LoVo (cell line): Measurements from ENCODE around the gene MLLT1.

ENCODE experiments used
- DNase-seq: peaks from one replicate; pipeline ENCODE4 v3.0.0-alpha.2; 2016; ENCODE audit warnings: low spot score

MLLT1 gene

GRCh38 chr19:6234527-6234926 lies 45.2 kb downstream of the MLLT1 start:
- DNase-seq = no peak

- no peak for DNase-seq
Measured at GRCh38 chr19:6233827-6234511, 45.8 kb downstream of the MLLT1 start.

DNA sequence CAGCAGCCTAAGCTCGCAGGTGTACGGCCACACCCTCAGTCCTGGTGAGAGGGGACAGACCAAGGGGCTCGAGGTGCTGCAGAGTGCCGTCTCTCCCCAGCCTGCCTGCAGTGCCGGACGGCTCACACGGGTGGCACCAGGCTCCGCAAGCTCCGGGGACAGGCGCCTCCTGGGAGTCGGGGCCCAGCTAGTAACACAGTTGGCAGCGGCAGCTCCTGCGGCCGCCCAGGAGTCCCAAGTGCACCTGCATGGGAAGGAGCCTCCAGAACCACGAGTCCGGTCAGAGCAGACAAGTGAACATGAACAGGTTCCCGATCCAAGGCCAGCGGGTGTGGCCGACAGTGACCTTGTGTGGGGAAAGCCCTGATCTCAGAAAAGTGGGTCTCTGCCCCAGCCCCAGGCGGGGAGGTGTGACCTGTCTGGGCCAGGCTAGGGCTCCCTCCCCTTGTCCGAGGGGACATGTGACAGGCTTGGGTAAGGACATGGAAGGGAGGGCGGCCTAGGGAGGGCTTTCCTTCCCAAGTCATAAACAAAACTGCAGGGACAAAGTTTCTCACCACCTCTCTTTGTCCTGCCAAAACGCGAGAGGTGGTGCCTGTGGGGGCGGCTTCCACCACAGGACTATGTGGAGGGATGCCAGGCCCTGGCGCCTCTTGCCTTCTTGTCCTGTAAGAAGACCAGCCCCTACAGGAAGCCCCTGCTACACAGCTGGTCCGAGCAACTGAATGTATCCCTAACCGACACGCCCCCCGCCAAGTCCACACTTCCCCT lies 46.5 kb downstream of the MLLT1 start:
- DNase-seq = no peak

DNA sequence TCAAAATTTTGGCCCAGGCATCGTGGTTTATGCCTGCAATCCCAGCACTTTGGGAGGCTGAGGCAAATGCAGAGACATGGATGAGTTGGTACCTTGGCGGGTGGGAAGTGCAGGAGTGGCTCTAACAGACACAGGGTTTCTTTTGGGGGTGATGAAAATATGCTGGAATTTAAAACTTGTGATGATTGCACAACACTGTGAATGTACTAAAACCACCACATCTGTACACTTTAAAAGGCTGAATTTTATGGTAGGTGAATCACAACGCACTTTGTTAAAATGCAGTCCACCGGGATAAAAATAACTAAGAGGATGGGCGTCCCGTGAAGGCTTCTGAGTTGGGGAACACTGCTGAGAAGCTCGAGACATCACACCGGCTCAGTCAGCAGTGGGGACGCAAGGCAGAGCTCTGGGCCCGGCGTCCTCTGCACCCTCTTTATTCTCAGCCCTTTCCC lies 47.1 kb downstream of the MLLT1 start:
- peak; percentile 1 for DNase-seq

GRCh38 chr19:6230991-6231448 lies 48.8 kb downstream of the MLLT1 start:
- DNase-seq = no peak

DNA sequence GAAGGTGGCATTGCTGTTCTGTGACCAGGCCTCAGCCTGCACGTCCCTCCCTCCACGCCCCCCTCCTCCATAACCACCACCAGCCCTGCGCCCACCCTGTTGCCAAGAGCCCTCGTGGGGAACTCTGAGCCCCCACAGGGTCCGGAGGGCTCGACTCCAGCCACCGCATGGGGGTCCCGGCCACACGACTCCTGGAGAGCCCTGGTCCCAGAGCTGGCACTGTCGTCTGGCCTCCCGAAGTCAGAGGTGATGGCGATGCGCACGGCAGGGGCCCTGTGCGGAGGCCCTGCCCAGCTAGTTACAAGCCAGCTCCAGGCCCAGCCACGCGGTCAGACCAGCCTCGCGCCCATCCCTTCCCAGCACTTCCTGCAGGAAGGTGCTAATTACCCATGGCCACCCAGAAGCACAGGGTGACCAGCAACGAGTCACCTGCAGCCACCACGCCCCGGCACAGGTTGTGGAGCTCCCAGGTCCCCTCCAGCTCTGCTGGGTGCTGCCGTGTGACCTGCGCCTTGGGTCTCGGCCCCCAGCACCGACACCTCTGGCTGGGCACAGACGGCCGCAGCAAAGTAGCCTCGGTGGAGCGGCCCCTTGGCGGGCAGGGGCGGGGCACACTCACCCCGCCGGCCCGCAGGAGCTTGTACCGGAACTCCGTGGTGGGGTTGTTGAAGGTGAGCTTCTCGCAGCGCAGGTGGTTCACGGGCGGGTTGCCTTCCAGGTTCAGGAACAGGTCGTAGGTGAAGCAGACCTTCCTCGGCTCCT lies 49.6 kb downstream of the MLLT1 start:
- no peak for DNase-seq

DNA sequence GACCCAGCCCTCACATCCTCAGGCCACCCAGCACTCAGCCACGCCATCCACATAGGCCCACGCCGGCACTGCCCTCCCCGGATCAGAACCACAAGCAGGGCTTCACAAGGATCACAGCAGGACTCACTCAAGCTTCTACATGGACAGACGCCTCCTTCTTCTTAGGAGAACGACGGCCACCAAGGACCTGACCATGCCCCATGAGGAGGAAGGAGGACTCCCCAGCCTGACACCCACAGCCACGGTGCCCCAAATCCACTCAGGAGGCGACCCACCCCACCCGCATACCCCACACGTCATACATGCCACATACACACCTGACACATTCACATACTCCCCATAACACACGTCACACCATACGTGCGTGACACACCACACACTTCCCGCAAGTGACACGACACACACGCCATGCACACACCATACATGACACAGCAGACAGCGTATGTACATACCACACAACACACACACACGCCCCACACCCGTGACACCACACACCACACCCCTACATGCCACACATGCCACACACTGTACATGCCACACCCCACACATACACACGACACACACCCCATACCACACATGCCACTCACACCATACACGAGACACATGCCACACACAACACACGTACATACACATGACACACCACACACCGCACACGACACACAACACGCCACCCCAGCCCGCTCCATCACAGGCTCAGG lies 50.4 kb downstream of the MLLT1 start:
- DNase-seq = no peak

DNA sequence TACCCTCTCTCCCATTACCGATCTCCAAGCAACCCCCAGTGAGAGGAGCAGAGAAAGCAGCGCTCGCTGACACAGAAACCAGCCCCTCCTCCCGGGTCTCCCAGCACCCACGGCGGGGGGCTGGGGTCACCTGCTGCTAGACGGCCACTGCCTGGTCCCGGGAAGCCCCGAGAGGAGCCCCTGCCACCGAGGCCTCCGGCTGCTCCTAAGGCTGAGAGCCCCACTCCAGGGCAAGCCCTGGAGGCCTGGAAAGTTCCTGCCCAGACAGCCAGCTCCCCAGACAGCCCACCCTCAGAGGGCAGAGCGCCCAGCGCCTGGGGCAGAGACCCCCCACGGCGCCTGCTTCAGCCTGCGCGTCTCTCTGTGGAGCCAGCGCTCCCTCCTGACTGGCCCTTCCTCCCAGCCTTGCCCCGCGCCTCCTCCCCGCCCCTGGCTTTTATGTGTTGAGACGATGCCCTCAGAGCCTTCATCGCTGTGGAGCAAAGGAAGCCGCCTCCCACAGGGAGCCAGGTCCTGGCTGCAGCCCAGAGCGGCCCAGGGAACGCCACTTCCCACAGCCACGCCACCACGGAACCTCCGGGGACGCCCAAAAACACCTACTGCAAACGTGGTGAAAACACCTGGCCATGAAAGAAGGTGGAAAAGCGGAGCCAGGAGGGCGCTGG lies 51.1 kb downstream of the MLLT1 start:
- DNase-seq = no peak

DNA sequence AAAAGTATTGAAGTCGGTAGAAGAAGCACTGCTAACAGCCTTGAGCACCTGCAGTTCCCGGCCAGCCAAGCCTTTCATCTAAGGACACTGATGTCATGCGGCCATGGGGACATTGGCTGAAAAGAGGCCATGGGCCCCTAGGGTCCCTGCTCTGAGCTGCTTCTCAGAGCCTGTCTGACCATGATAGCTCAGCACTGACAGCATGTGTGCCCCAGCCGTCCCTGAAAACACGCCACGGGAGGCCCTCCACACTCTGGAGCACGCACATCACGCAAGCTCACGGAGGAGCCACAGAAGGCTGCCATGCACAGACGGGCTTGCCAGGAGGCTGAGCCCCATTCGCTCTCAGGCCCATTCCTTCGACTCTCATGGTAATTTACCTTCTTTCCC lies 51.8 kb downstream of the MLLT1 start:
- DNase-seq = no peak

DNA sequence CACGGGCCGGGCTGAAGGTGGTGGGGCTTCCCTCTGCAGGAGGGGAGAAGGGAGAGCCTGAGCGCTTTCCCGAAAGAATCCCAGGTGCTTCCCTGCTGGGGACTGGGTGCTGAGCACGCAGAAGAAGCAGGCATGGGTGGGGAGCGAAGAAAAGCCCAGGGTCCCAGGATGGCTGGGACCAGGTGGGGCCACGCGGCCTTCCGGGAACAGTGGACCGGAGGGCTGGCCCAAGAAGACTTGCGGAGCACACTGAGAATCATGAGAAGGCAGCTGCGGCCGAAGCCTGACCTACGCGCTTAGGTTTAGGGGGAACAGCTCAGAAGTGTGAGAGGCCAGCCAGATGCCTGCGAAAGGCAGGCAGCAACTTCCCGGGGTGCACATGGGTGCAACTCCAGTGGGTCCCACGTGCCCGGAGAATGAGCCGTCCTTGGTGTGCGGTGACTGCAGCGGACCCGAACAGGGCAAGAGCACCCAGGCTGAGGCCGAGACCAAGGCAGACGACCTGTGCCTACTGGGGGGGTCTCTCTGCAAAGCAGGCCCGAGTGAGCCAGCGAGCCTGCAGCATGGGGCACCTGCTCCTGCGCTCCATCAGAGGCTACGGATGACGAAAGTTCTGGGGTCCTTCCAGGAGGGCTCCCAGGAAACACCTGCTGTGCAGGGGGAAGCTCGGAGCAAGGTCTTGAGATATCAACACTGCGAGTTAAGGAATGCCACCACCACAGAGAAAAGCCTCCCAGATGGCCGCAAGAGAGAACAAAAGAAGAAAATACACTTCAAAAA lies 52.4 kb downstream of the MLLT1 start:
- DNase-seq = no peak

GRCh38 chr19:6226444-6227155 lies 53.2 kb downstream of the MLLT1 start:
- no peak for DNase-seq

DNA sequence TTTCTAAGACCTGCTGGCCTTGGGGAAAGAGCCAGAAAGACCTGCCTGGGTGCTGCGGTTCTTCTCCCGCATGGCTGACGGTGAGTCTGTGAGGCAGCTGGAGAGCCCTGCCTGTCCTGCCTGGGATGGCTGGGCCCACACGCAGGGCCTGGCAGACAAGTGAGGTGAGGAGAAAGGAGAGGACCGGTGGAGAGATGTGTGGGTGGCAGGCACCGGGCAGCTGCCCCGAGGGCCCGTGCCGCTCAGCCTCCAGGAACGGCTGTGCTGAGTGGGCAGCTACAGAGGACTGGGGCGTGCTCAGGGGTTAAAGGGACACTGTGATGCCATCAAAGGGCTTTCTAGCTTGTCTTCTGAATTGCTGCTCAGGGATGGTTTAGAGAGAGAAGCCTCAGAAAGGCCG lies 53.8 kb downstream of the MLLT1 start:
- no peak for DNase-seq

- DNase-seq = no peak
Measured at GRCh38 chr19:6225232-6225865, 54.4 kb downstream of the MLLT1 start.

DNA sequence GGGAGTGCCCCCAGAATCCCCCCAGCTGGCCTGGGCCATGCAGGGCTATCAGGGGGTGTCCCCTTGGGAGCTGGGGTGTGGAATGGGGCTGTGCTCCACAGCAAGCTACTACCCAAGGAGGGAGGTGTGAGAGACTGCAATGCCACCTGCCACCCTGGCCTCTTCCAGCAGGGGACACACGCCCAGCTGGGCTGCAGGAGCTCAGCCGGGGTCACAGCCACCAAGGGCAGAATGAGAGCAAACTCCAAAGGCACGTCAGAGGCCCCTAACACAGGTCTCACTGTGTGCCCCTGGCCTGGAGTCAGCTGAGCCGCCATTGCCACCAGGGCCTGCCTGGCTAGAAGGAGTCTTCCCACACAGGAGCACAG lies 55.5 kb downstream of the MLLT1 start:
- no peak for DNase-seq

- DNase-seq = no peak
Measured at GRCh38 chr19:6223461-6224307, 56.1 kb downstream of the MLLT1 start.

GRCh38 chr19:6222884-6223283 lies 56.9 kb downstream of the MLLT1 start:
- no peak for DNase-seq

DNA sequence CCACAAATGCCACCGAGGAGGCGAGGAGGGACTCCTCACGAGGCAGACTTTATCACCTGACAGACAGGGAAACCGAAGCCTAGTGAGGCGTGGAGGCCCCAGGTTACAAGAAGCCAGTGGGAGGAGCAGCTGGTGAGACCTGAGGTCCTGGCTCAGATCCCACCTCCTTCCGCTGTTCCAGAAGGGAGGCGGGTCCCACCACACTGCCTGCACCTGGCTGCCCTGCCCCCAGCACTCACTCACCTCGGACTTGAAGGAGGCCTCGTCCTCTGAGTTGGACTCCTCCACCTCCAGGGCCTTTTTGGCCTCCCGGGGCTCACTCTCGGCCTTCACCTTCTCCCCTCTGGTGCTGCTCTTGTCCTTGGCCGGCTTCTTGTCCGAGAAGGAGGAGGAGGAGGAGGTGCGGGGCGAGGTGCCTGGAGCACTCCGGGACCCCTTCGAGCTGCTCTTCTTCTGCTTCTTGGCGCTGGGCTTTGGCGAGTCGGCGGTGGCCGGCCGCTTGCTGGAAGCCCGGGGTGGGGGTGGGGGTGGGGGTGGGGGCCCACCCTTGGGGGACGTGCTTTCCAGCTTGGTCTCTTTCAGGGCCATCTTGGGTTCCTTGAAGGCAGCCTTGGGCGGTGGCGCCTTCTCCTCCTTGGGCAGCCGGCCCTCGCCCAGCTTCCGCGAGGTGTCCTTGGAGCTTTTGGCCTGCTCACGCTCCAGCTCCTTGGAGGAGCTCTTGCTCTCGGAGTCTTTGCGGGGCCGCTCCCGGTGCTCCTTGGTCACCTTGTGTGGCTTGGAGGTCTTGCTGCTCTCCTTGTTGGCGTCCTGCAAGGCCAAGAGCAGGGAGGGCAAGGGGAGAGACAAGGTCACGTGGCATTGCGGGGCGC lies 57.7 kb downstream of the MLLT1 start:
- DNase-seq = no peak
